PC-3 (cell line): Measurements from ENCODE around the gene TXNDC5. TPM values are rescaled to one million over a fixed set of nuclear protein-coding genes. Genes with fewer than 3 reads are reported as not detected.

Experiments
- ATAC-seq: fragments of 200-7000 bp; cut with Tn5 transposase; 2 replicates; pipeline ENCODE4 v1.9.1; 2020; ENCODE audit warnings: mild to moderate bottlenecking, moderate library complexity
- BruUV-seq: library from RNA; stranded (reverse); fragments of 400-500 nt; replicated peaks from 2 replicates; lab custom pipeline; 2021; lab: Mats Ljungman, UMichigan
- CTCF ChIA-PET: fragments of 300-600 bp; sonication (Branson Sonifier 250); formaldehyde crosslinking; loops from one replicate; lab custom pipeline; 2022; ENCODE audit warnings: antibody characterized with exemption; lab: Charles Lee
- POLR2A ChIA-PET: fragments of 300-600 bp; sonication (Branson Sonifier 250); formaldehyde crosslinking; loops from one replicate; lab custom pipeline; 2022; ENCODE audit warnings: antibody characterized with exemption; ENCODE audit not compliant: unreplicated experiment; lab: Charles Lee
- DNase-seq: peaks from one replicate; pipeline ENCODE4 v3.0.0-alpha.2; 2015
- H2AFZ ChIP-seq: fragments of 300-600 bp; sonication (generic); 2 replicates; pipeline ENCODE4 v1.6.0; 2016; ENCODE audit warnings: antibody characterized with exemption, low read length
- H3F3A ChIP-seq: fragments of 300-600 bp; sonication (generic); one replicate; pipeline ENCODE4 v1.6.0; 2017; ENCODE audit warnings: antibody characterized with exemption, low read length, control low read depth, mild to moderate bottlenecking; ENCODE audit not compliant: unreplicated experiment
- H3K27ac ChIP-seq: fragments of 300-600 bp; sonication (generic); 2 replicates; pipeline ENCODE4 v1.5.1; 2016; ENCODE audit warnings: mild to moderate bottlenecking, low read length
- H3K27me3 ChIP-seq: fragments of 300-600 bp; sonication (generic); 2 replicates; pipeline ENCODE4 v1.6.1; 2016; ENCODE audit warnings: low read length, mixed read lengths
- H3K36me3 ChIP-seq: fragments of 300-600 bp; sonication (generic); 2 replicates; pipeline ENCODE4 v1.6.1; 2016; ENCODE audit warnings: low read depth, mixed run types, low read length, mixed read lengths
- H3K4me1 ChIP-seq: fragments of 300-600 bp; sonication (generic); 2 replicates; pipeline ENCODE4 v1.5.1; 2016; ENCODE audit warnings: low read length; ENCODE audit not compliant: insufficient read depth
- H3K4me2 ChIP-seq: fragments of 300-600 bp; sonication (generic); 2 replicates; pipeline ENCODE4 v1.6.0; 2016; ENCODE audit warnings: low read length
- H3K4me3 ChIP-seq: fragments of 300-600 bp; sonication (generic); 2 replicates; pipeline ENCODE4 v1.5.1; 2016; ENCODE audit warnings: mild to moderate bottlenecking, low read length, mixed read lengths
- H3K79me2 ChIP-seq: fragments of 300-600 bp; sonication (generic); 2 replicates; pipeline ENCODE4 v1.6.1; 2017; ENCODE audit warnings: low read length, mixed read lengths
- H3K9ac ChIP-seq: fragments of 300-600 bp; sonication (generic); 2 replicates; pipeline ENCODE4 v1.6.0; 2016; ENCODE audit warnings: mild to moderate bottlenecking, low read length
- H3K9me2 ChIP-seq: fragments of 300-600 bp; sonication (generic); replicated peaks from 2 replicates; pipeline ENCODE4 v1.6.1; 2016; ENCODE audit warnings: mixed run types, low read length, mixed read lengths
- H3K9me3 ChIP-seq: fragments of 300-600 bp; sonication (generic); 2 replicates; pipeline ENCODE4 v1.6.1; 2016; ENCODE audit warnings: low read length, mixed read lengths
- H4K20me1 ChIP-seq: fragments of 300-600 bp; sonication (generic); 2 replicates; pipeline ENCODE4 v1.6.1; 2016; ENCODE audit warnings: low read length, mixed read lengths
- CTCF ChIP-seq: fragments of 300-600 bp; sonication (generic); conservative IDR thresholded peaks from 2 replicates; pipeline ENCODE4 v1.5.1; 2017; ENCODE audit warnings: antibody characterized with exemption, low read depth, mild to moderate bottlenecking, low read length
- EZH2 ChIP-seq: fragments of 300-600 bp; sonication (generic); IDR thresholded peaks from one replicate; pipeline ENCODE4 v1.6.1; 2017; ENCODE audit warnings: antibody characterized with exemption, mild to moderate bottlenecking, low read length; ENCODE audit not compliant: unreplicated experiment
- EZH2phosphoT487 ChIP-seq: fragments of 300-600 bp; sonication (generic); IDR thresholded peaks from 2 replicates; pipeline ENCODE4 v1.6.1; 2018; ENCODE audit warnings: mild to moderate bottlenecking, antibody characterized with exemption, low read length, borderline replicate concordance
- intact Hi-C: fragments of 100-400 bp; cut with micrococcal nuclease; formaldehyde crosslinking; loops from 2 replicates; pipeline ENCODE4 v1.9.0; 2023
- total RNA-seq: library from RNA; depleted of rRNA; stranded (reverse); fragments of >200 nt; gene quantifications from 2 replicates; pipeline ENCODE4 v1.2.3, GENCODE V29; 2014

The TXNDC5 gene
- total RNA-seq, 1 experiment from 2014 or later: 221 TPM

GRCh38 chr6:7921046-7921445 lies 10.5 kb upstream of the TXNDC5 start:
- BruUV-seq: no TSS peak
- Histone ChIP-seq H4K20me1 (no peaks in the 10 kb centered on the region), H3K4me3 (no peak overlapping the region), H3K27ac (no peak overlapping the region), H3K9me3 (no peaks in the 10 kb centered on the region), H3K9me2 (no peaks in the 10 kb centered on the region), H2AFZ (no peak overlapping the region), H3K4me1 (peaks cover 20% of the 10 kb centered on the region), H3K9ac (no peak overlapping the region), H3K4me2 (no peak overlapping the region), H3F3A (no peaks in the 10 kb centered on the region), H3K27me3 (no peaks in the 10 kb centered on the region), H3K36me3 (no peaks in the 10 kb centered on the region), H3K79me2 (no peaks in the 10 kb centered on the region)
- ChIA-PET POLR2A (no interaction called here), CTCF (no interaction called here)
- no peak for DNase-seq
- TF ChIP-seq EZH2phosphoT487: no peak
- intact Hi-C loops: no loop called here
- ATAC-seq: no peak

GRCh38 chr6:7920425-7920824 lies 9.8 kb upstream of the TXNDC5 start:
- POLR2A ChIA-PET: no interaction called here
- no peak overlapping the region for H3K4me3 ChIP-seq
- BruUV-seq: no TSS peak
- peak overlapping the region; percentile 64 for H3K4me2 ChIP-seq
- TF ChIP-seq EZH2phosphoT487 (no peak), EZH2 (no peak), CTCF (no peak)
- H3K79me2 ChIP-seq: no peaks in the 10 kb centered on the region
- no peaks in the 10 kb centered on the region for H3K36me3 ChIP-seq
- CTCF ChIA-PET: no interaction called here
- intact Hi-C loops: no loop called here
- ATAC-seq (peak; percentile 48), DNase-seq (peak; percentile 74)
- no peak overlapping the region for H3K9ac ChIP-seq
- H3F3A ChIP-seq: no peaks in the 10 kb centered on the region
- no peak overlapping the region for H2AFZ ChIP-seq
- H3K27me3 ChIP-seq: no peaks in the 10 kb centered on the region
- H4K20me1 ChIP-seq: no peaks in the 10 kb centered on the region
- no peaks in the 10 kb centered on the region for H3K9me2 ChIP-seq
- peaks cover 20% of the 10 kb centered on the region for H3K4me1 ChIP-seq
- H3K27ac ChIP-seq: peak overlapping the region; percentile 40
- no peaks in the 10 kb centered on the region for H3K9me3 ChIP-seq

DNA sequence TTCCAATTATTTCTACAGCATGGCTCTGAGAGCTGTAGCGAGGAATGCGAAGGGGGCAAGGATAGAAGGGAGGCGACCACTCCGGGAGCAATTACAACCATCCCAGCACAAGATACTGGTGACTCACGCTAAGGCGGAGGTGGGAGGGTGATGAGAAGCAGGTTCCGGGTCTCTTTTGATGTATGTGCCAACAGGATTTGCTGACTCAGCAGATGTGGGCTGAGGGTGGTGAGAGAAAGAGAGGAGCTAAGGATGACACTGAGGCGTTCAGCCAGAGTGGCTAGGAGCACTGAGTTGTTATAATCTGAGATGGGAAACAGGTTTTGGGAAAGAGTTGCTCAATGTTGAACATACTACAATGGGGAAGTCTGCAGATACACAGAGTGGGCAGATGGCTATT lies 9.3 kb upstream of the TXNDC5 start:
- Histone ChIP-seq H3K27me3 (no peaks in the 10 kb centered on the region), H3K4me2 (peak overlapping the region; percentile 64), H3K36me3 (no peaks in the 10 kb centered on the region), H2AFZ (no peak overlapping the region), H3K9ac (no peak overlapping the region), H3F3A (no peaks in the 10 kb centered on the region), H3K9me2 (no peaks in the 10 kb centered on the region), H3K79me2 (no peaks in the 10 kb centered on the region), H3K27ac (peak overlapping the region; percentile 40), H4K20me1 (no peaks in the 10 kb centered on the region), H3K4me3 (no peak overlapping the region), H3K4me1 (peaks cover 20% of the 10 kb centered on the region), H3K9me3 (no peaks in the 10 kb centered on the region)
- ATAC-seq (peak; percentile 50), DNase-seq (peak; percentile 89)
- CTCF ChIA-PET: interaction anchor here (0.6 kb wide), 1 partner anchor 63 kb away, joined by 3 read pairs; no protein-coding TSS in a partner anchor
- no peak for TF ChIP-seq CTCF
- TF ChIP-seq EZH2: no peak
- no peak for TF ChIP-seq EZH2phosphoT487
- BruUV-seq: no TSS peak
- intact Hi-C loops: no loop called here
- POLR2A ChIA-PET: no interaction called here
